Keratinocyte (primary cell): ENCODE data around the gene PRR11.

ENCODE experiments used
- EZH2 ChIP-seq: IDR thresholded peaks from one replicate; pipeline ENCODE4 v1.6.1; 2012; ENCODE audit warnings: inconsistent platforms, mild to moderate bottlenecking, low read length, moderate library complexity
- TF ChIP-seq, protein P1 (sequence below), 3 experiments: IDR thresholded peaks in 1 of 3; conservative IDR thresholded peaks in 1 of 3; optimal IDR thresholded peaks in 1 of 3; 2 replicates in 2 of 3; 3 replicates in 1 of 3; pipeline versions ENCODE3 to v1.5.1; 2011; ENCODE audit warnings: low read length in 3 of 3, mild to moderate bottlenecking in 3 of 3, moderate library complexity in 2 of 3, control low read depth in 1 of 3, inconsistent platforms in 1 of 3; ENCODE audit not compliant: insufficient read depth in 2 of 3; ENCODE audit errors: extremely low read depth in 1 of 3

- TF ChIP-seq, protein P1, sequence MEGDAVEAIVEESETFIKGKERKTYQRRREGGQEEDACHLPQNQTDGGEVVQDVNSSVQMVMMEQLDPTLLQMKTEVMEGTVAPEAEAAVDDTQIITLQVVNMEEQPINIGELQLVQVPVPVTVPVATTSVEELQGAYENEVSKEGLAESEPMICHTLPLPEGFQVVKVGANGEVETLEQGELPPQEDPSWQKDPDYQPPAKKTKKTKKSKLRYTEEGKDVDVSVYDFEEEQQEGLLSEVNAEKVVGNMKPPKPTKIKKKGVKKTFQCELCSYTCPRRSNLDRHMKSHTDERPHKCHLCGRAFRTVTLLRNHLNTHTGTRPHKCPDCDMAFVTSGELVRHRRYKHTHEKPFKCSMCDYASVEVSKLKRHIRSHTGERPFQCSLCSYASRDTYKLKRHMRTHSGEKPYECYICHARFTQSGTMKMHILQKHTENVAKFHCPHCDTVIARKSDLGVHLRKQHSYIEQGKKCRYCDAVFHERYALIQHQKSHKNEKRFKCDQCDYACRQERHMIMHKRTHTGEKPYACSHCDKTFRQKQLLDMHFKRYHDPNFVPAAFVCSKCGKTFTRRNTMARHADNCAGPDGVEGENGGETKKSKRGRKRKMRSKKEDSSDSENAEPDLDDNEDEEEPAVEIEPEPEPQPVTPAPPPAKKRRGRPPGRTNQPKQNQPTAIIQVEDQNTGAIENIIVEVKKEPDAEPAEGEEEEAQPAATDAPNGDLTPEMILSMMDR (optimal IDR thresholded peaks at IDR 0.05 in 1 of 3, IDR thresholded peaks at IDR 0.05 in 1 of 3, conservative IDR thresholded peaks at IDR 0.05 in 1 of 3; ENCODE audit: extremely low read depth in 1 of 3, insufficient read depth in 2 of 3, low read length in 3 of 3): no peak
- no peak for TF ChIP-seq EZH2
Measured at GRCh38 chr17:59105852-59106462, 49.6 kb upstream of the PRR11 start.
